Activated CD4-positive, alpha-beta T cell treated with anti-CD3 and anti-CD28 coated beads, Interleukin-2, Interleukin-6, amounts not matched to agents 100 ng/mL and 50 ng/mL, durations not matched to agents 16 hours and 8 hours (primary cell): ENCODE measurements around the gene EPHB1.

Experiments used
- DNase-seq: peaks from one replicate; pipeline ENCODE4 v3.0.0-alpha.2; 2020

EPHB1 gene

GRCh38 chr3:135142530-135142929 is 347.5 kb downstream of the EPHB1 start:
- no peak for DNase-seq

- no peak for DNase-seq
Observed at GRCh38 chr3:135143474-135143873, 348.4 kb downstream of the EPHB1 start.

- no peak for DNase-seq
Observed at GRCh38 chr3:135145581-135145980, 350.5 kb downstream of the EPHB1 start.

- DNase-seq: no peak
Observed at GRCh38 chr3:135147657-135148056, 352.6 kb downstream of the EPHB1 start.

- DNase-seq: no peak
Observed at GRCh38 chr3:135148398-135149020, 353.4 kb downstream of the EPHB1 start.

GRCh38 chr3:135149707-135150681 is 354.9 kb downstream of the EPHB1 start:
- no peak for DNase-seq

GRCh38 chr3:135154186-135154585 is 359.1 kb downstream of the EPHB1 start:
- DNase-seq: no peak

GRCh38 chr3:135155228-135155627 is 360.2 kb downstream of the EPHB1 start:
- DNase-seq: no peak

- no peak for DNase-seq
Observed at GRCh38 chr3:135155791-135156190, 360.7 kb downstream of the EPHB1 start.

- DNase-seq: no peak
Observed at GRCh38 chr3:135157045-135157740, 362.1 kb downstream of the EPHB1 start.

- DNase-seq: no peak
Observed at GRCh38 chr3:135158520-135158919, 363.5 kb downstream of the EPHB1 start.

GRCh38 chr3:135159681-135160247 is 364.7 kb downstream of the EPHB1 start:
- no peak for DNase-seq

- DNase-seq: no peak
Observed at GRCh38 chr3:135161425-135161824, 366.4 kb downstream of the EPHB1 start.

- no peak for DNase-seq
Observed at GRCh38 chr3:135163701-135164100, 368.6 kb downstream of the EPHB1 start.

- DNase-seq: no peak
Observed at GRCh38 chr3:135165260-135165659, 370.2 kb downstream of the EPHB1 start.

GRCh38 chr3:135166266-135166825 is 371.3 kb downstream of the EPHB1 start:
- DNase-seq: no peak

GRCh38 chr3:135168822-135169221 is 373.8 kb downstream of the EPHB1 start:
- no peak for DNase-seq

GRCh38 chr3:135169651-135170050 is 374.6 kb downstream of the EPHB1 start:
- DNase-seq: no peak

GRCh38 chr3:135170732-135171131 is 375.7 kb downstream of the EPHB1 start:
- no peak for DNase-seq

GRCh38 chr3:135172191-135172869 is 377.3 kb downstream of the EPHB1 start:
- DNase-seq: no peak

- no peak for DNase-seq
Observed at GRCh38 chr3:135175728-135176277, 380.7 kb downstream of the EPHB1 start.

GRCh38 chr3:135176881-135177280 is 381.8 kb downstream of the EPHB1 start:
- DNase-seq: no peak
